Measurements from ENCODE around the gene COL21A1. TPM values are rescaled to one million over a fixed set of nuclear protein-coding genes. Genes with fewer than 3 reads are reported as not detected.

The COL21A1 gene
- polyA plus RNA-seq, 4 donors, result 103 to 220 (median 137) TPM

GRCh38 chr6:56062836-56063235 is 184.5 kb downstream of the COL21A1 start:
- no peak for DNase-seq (ENCODE audit: low read depth in 4 of 4, low spot score in 3 of 4)

DNA sequence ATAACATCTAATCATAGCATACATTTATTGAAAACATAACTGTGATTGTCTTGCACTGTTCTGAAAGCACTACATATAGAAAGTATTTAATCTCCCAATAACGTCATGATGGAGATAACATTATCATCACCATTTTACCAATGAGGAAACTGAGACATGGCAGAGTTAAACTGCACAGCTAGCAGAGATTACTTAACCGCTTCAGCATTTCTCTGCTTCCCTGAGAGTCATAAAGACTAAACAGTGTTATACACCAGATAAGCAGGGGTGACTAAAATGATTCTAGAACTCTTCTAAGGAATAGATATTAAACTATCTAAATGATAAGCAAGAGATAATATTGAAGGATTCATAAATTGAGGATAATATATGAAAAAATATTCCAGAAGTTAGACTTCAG is 188.7 kb downstream of the COL21A1 start:
- no peak for DNase-seq (ENCODE audit: low read depth in 4 of 4, low spot score in 3 of 4)

GRCh38 chr6:56055081-56055704 is 192.2 kb downstream of the COL21A1 start:
- no peak for DNase-seq (ENCODE audit: low read depth in 4 of 4, low spot score in 3 of 4)

DNA sequence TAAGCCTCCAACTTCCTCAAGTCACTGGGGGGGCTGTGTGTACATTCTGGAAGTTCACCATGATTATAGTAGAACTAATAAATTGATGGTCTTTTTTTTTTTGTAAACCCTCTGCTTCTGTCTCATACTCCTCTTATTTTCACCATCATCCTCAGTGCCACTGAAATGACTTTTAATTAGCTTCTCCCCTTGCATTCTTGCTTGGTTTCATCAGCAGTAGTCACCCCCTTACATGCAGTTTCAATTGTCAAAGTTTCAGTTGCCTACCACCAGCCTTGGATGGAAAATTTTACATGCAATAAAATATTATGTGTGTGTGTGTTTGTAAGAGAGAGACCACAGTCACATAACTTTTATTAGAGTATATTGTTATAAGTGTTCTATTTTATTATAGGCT is 196.2 kb downstream of the COL21A1 start:
- DNase-seq (ENCODE audit: low read depth in 4 of 4, low spot score in 3 of 4), result no peak

DNA sequence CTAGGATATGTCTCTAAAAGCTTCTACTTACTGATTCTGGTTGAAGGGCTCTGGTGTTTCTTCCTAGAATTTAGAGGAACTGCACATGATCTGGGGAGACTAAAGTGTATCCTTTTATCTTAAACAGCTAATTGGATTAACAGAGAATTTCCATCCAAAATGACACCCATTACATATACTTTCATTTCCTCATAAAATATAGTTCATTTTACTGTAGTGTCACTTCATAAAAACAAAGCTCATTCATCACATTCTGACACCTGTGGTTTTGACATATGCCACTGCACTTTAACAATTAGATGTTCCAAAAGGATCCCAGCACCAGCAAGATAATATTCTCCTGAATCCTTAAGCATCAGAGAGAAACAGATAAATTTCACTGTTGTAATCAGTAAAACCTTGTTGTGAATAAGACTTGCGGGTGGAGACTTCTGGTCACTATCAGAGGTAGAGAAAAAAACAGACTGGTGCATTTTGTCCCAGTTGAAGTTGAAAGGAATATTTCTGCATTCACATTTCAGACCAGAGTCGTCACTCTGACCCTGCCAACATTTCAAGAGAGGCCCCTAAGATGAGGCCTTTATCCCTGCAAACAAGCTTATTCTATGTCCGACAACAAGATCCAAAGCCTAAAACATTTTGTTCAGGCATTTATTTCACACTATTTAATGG is 196.7 kb downstream of the COL21A1 start:
- DNase-seq (ENCODE audit: low read depth in 4 of 4, low spot score in 3 of 4), result no peak

DNA sequence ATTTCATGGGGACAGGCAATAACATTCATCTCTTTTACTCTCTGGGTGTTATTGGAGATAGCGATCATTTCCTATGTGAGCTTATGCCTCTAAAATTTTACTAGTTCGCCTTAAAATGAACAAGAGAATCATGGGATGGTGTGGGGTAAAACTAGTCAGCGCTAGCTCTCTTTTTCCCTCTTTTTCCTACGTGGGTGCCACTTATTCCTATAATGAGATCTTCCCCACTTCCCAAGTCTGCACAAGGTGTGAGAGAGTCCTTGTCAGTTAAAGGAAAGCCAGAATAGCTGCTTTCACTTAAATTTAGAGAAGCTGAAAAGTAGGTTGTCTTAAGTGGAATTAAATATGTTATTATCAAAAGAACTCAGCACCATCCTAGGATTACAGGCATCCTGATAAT is 198.8 kb downstream of the COL21A1 start:
- DNase-seq (ENCODE audit: low read depth in 4 of 4, low spot score in 3 of 4), result no peak

- no peak for DNase-seq (ENCODE audit: low read depth in 4 of 4, low spot score in 3 of 4)
Observed at GRCh38 chr6:56047931-56048540, 199.3 kb downstream of the COL21A1 start.

DNA sequence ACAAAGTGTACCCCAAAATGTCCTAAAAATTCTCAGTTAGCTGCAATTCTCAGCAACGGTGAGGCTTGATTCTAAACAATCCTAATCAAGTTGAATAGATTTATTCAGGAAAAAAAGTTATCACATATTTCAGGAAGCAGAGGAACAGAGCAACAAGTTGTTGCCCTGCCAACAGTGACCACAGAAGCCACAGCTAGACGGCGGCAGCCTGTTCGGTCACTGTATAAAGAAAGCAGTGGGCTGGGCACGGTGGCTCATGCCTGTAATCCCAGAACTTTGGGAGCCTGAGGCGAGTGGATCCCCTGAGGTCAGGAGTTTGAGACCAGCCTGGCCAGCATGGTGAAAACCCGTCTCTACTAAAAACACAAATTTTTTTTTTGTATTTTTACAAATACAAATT is 200.8 kb downstream of the COL21A1 start:
- DNase-seq (ENCODE audit: low read depth in 4 of 4, low spot score in 3 of 4), result no peak

DNA sequence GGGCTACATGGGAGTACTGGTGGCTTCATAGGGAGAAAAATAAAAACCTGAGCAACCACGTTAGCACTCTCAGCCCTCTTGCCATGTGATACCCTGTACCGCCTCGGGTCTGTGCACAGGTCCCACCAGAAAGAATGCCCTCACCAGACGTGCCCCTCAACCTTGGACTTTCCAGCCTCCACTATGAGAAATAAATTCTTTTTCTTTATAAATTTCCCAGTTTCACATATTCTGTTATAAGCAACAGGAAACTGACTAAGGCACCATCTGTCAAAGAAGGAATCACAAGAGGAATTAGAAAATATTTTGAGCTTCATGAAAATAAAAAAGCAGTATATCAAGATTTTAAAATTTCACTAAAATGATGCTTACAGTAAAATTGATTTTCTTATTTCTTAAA is 203.6 kb downstream of the COL21A1 start:
- DNase-seq (ENCODE audit: low read depth in 4 of 4, low spot score in 3 of 4), result no peak

DNA sequence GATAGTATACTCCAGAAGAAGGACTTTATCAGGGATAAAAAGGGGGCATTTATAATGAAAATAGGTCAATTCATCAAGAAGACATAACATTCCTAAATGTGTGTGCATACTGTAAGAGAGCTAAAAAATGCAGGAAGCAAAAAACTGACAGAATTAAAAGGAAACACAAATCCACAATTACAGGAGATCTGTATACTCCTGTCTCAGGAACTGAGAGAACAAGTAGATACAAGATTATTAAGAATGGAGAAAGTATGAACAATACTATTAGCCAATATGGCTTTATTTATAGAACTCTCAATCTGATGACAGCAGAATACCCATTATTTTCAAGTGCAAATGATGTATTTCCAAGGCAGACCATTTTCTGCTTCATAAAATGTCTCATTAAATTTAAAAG is 204.3 kb downstream of the COL21A1 start:
- DNase-seq (ENCODE audit: low read depth in 4 of 4, low spot score in 3 of 4), result no peak

DNA sequence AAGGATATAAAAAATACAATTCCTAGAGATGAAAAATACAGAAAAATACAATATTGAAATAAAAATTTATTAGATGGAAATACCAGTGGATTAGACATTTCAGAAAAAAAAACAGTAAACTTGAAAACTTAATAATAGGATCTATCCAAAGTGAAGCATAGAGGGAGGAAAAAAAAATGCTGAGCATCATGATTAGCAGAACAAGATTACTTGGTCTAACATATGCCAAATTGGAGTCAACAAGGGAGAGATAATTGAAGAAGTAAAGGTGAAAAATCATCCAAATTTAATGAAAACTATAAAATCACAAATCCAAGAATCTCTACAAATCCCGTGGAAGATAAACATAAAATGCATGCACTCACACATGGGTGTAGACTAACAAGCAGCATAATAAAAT is 205.8 kb downstream of the COL21A1 start:
- DNase-seq (ENCODE audit: low read depth in 4 of 4, low spot score in 3 of 4), result no peak

GRCh38 chr6:56040889-56041301 is 206.5 kb downstream of the COL21A1 start:
- DNase-seq (ENCODE audit: low read depth in 4 of 4, low spot score in 3 of 4), result no peak

GRCh38 chr6:56040223-56040622 is 207.2 kb downstream of the COL21A1 start:
- no peak for DNase-seq (ENCODE audit: low read depth in 4 of 4, low spot score in 3 of 4)

DNA sequence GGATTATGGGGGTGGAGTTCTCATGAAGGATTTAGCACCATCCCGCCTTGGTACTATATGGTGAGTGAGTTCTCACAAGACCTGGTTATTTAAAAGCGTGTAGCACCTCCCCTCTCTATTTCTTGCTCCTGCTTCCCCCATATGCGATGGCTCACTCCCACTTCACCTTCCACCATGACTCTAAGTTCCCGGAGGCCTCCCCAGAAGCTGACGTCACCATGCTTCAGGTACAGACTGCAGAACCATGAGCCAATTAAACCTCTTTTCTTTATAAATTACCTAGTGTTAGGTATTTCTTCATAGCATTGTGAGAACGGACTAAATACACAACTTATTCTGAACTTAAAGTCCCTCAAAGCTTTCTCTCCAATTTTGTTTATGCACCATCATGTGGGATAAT is 208.6 kb downstream of the COL21A1 start:
- no peak for DNase-seq (ENCODE audit: low read depth in 4 of 4, low spot score in 3 of 4)

- no peak for DNase-seq (ENCODE audit: low read depth in 4 of 4, low spot score in 3 of 4)
Observed at GRCh38 chr6:56037601-56038000, 209.8 kb downstream of the COL21A1 start.

GRCh38 chr6:56036916-56037600 is 210.3 kb downstream of the COL21A1 start:
- no peak for DNase-seq (ENCODE audit: low read depth in 4 of 4, low spot score in 3 of 4)

DNA sequence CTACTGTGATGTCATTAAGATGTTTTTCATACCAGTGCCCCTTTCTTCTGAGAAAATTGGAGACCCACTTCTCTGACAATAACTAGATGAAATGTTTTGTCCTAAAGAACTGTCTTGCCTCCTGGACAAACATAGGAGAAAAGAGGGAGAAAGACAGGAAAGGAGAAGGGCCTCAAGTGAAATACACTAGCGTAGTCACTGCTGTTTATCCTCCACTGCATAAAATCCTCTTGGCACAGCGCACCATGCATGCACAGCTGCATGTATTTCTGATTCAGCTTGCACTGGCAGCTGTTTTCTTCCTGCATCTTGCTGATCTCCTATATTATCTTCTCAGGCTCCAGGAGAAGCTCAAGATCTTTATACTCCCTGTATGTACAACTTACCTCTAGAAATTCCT is 214.0 kb downstream of the COL21A1 start:
- no peak for DNase-seq (ENCODE audit: low read depth in 4 of 4, low spot score in 3 of 4)

DNA sequence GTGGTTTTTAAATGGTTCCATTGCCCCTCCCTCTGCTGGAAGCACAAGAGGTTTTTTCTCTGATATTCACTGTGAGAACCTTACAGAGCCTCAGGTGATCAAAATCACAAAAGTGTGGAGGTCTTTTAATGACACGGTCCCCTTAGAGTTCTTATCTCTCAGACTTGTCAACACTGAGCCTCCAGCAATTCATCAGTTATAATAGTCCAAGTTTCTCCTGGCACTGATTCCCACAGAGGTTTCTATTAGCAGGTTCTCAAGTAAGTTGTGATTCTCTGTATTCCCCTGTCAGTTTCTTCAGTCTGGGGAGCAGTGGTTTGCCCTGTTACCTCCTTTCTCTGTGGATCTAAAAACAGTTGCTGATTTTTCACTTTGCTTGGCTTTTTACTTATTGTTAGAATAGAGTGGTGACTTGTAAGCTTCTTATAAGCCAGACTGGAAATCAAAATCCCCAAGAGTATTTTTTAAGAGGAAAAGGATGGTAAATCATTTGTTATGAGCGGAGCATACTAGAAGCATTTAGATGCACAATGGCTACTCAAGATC is 214.6 kb downstream of the COL21A1 start:
- no peak for DNase-seq (ENCODE audit: low read depth in 4 of 4, low spot score in 3 of 4)

GRCh38 chr6:56027865-56028264 is 219.5 kb downstream of the COL21A1 start:
- DNase-seq (ENCODE audit: low read depth in 4 of 4, low spot score in 3 of 4), result no peak

DNA sequence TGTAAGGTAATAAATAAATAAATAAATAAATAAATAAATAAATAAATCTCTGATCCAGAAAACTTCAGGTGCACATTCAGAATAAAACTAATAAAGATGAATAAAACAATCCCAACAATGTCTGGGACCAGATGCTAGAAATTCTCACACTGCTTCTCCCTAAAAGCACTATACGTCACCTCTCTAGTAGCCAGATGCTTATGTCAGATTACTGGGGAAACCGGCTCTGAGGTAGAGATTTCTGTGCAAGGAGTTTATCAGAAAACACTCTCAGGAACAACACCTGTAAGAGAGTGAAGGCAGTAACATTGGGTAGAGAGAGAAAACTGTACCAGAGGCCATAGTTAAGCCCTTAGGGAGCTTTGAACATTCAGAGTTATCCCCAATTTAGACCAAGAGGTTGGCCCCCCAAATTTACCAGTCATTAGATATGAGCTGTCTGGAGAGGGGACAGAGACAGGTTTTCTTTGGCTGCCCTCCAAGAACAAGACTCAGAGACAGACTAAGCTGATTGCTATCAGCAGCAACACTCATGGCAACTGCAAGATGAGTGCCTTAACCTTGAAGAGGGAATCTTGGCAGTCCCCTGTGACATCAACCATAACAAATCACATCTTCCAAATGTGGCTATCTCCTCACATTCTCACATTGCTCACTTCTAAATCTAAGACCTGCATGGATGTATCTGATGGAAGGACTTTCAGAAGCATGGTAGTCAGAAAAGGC is 220.8 kb downstream of the COL21A1 start:
- no peak for DNase-seq (ENCODE audit: low read depth in 4 of 4, low spot score in 3 of 4)

- DNase-seq (ENCODE audit: low read depth in 4 of 4, low spot score in 3 of 4), result peak in 3 of 4 donors; percentile 23 to 50 (median 25)
Observed at GRCh38 chr6:56025795-56026194, 221.6 kb downstream of the COL21A1 start.

Measured in left renal pelvis (tissue), 4 donors.